ENCODE data around the gene SCMH1.

DNA sequence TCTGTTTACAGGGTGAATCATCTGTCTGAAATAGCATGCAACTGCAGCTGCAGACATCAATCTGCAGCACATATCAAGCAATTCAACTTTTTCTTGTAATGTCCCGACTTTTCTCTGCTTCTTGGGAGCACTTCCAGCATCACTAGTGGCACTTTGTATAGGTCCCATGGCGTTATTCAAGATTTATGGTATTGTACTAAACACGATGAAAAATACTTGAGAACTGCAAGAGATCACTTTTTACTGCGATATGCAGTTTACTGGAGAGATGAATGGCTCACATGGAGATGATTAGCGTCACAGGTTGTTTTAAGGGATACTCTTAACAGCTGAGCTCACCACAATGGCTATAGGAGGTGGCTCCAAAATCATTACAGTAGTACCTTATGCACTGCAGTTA, 7.2 kb upstream of the SCMH1 start:
- TF ChIP-seq, protein P1, sequence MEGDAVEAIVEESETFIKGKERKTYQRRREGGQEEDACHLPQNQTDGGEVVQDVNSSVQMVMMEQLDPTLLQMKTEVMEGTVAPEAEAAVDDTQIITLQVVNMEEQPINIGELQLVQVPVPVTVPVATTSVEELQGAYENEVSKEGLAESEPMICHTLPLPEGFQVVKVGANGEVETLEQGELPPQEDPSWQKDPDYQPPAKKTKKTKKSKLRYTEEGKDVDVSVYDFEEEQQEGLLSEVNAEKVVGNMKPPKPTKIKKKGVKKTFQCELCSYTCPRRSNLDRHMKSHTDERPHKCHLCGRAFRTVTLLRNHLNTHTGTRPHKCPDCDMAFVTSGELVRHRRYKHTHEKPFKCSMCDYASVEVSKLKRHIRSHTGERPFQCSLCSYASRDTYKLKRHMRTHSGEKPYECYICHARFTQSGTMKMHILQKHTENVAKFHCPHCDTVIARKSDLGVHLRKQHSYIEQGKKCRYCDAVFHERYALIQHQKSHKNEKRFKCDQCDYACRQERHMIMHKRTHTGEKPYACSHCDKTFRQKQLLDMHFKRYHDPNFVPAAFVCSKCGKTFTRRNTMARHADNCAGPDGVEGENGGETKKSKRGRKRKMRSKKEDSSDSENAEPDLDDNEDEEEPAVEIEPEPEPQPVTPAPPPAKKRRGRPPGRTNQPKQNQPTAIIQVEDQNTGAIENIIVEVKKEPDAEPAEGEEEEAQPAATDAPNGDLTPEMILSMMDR (IDR thresholded peaks at IDR 0.05; ENCODE audit: low read depth, low read length), result no peak
- no peak for TF ChIP-seq EZH2phosphoT487 (IDR thresholded peaks at IDR 0.05; ENCODE audit: low read depth)

Measured in OCI-LY3 (cell line).